Adipocyte (in vitro differentiated cells): Measurements from ENCODE around the gene NET1.
"Not testable (repeated sequence)": the region's sequence is repeated elsewhere in the genome, so short reads cannot be mapped to it uniquely, and the experiment has no call there.

Experiments
- DNase-seq: peaks from one replicate; pipeline ENCODE4 v3.0.0-alpha.2; 2015; ENCODE audit warnings: low read depth
- H3K27me3 ChIP-seq: replicated peaks from 2 replicates; pipeline ENCODE4 v1.7.0; 2013; ENCODE audit warnings: mild to moderate bottlenecking, low read length, moderate library complexity; ENCODE audit not compliant: control insufficient read depth, insufficient read depth
- H3K36me3 ChIP-seq: 2 replicates; pipeline ENCODE4 v1.7.0; 2013; ENCODE audit warnings: low read length, mild to moderate bottlenecking, moderate library complexity; ENCODE audit not compliant: control insufficient read depth, insufficient read depth, severe bottlenecking
- H3K4me1 ChIP-seq: 2 replicates; pipeline ENCODE4 v1.7.0; 2013; ENCODE audit warnings: mild to moderate bottlenecking, low read length, moderate library complexity; ENCODE audit not compliant: control insufficient read depth, insufficient read depth
- H3K4me3 ChIP-seq: 2 replicates; pipeline ENCODE4 v1.7.0; 2013; ENCODE audit warnings: mild to moderate bottlenecking, low read length, moderate library complexity
- H3K9ac ChIP-seq: 2 replicates; pipeline ENCODE4 v1.7.0; 2013; ENCODE audit warnings: mild to moderate bottlenecking, low read length, moderate library complexity
- H3K9me3 ChIP-seq: 2 replicates; pipeline ENCODE4 v1.7.0; 2013; ENCODE audit warnings: mild to moderate bottlenecking, low read length, moderate library complexity; ENCODE audit not compliant: control insufficient read depth

NET1 gene

DNA sequence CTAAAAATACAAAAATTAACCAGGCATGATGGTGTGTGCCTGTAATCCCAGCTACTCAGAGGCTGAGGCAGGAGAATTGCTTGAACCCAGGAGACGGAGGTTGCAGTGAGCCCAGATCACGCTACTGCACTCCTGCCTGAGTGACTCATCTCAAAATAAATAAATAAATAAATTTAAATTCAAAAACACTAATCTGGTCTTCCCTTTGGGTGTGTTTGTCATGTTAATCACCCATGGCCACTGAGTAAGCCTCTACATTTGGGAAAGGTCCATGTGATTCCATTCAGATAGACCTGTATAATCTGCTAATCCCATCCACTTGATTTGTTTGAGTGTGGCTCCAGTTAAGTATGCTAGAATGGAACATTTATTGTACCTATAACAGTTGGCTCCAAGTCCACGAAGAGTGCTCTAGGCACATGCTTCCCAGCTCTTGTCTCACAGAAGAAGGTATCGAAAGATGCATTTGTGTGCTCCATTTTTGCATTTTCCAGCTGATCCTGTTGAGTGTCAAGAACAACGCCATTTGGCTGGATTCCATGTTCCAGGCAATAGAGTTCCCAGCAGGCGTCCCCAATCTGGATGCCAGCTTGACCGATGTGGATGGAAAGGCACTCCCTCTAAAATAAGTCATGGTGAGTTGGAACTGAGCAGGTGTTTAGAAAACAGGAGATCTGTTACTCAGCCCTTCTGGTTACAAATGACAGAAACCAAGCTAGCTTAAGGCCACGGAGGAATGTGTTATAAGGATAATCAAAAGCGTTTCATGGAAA, 11.7 kb upstream of the NET1 start:
- no peaks in the 10 kb centered on the region for H3K27me3 ChIP-seq
- H3K9me3 ChIP-seq: no peaks in the 10 kb centered on the region
- H3K4me1 ChIP-seq: no peaks in the 10 kb centered on the region
- H3K36me3 ChIP-seq: no peaks in the 10 kb centered on the region
- DNase-seq: no peak
- no peak overlapping the region for H3K9ac ChIP-seq
- no peak overlapping the region for H3K4me3 ChIP-seq

- no peak for DNase-seq
- no peak overlapping the region for H3K9ac ChIP-seq
- H3K9me3 ChIP-seq: no peaks in the 10 kb centered on the region
- no peaks in the 10 kb centered on the region for H3K27me3 ChIP-seq
- H3K4me1 ChIP-seq: no peaks in the 10 kb centered on the region
- H3K4me3 ChIP-seq: no peak overlapping the region
- no peaks in the 10 kb centered on the region for H3K36me3 ChIP-seq
These were observed 9.6 kb upstream of the NET1 start for GRCh38 chr10:5402798-5403197.

DNA sequence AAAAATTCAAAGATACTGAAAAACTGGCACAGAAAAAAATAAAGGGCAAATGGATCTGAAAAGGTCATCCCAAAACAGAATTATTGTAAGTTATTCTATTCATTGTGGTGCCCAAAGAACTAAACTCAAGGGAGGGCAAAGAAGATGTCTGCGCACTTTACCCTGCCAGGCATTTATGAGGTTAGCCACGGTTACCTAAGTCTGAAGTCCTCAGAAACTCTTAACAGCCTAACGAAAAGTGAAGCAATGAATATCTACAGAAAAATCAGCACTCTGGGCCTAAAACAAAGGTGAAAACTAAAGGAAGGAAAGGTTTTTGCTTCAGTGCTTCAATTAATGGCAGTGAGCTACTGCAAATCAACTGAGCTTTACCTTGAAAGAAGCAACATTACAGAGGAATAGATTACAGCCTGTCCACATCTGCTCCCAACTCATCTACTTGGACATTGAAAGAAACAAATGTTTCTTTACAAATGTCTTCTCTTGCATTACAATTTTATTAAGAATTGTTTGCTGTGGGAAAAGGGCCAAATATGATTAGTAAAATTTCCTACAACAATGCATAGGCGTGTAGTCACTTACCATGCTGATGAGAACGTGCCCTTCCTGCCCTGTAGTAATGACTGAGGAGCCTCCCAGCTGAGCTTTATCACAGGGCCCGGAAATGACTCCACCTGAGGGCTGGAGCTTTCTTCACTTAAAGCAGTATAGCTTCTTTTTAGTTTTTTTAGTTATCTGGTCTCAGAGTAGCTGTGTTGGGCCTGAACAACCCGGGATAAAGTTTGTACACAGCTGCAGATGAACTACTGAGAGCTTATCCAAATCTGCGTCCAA, 7.9 kb upstream of the NET1 start, which contains the start of gene TUBAL3:
TSS of gene TUBAL3 (minus strand) at position 621 of the 834 bp plus-strand sequence. CDS start at position 585, 36 bp downstream.
- no peak within 1 kb of the TSS for H3K9ac ChIP-seq
- H3K4me3 ChIP-seq: no peak within 1 kb of the TSS
- H3K4me1 ChIP-seq: no peaks in the 10 kb centered on the region
- no peaks in the 10 kb centered on the region for H3K9me3 ChIP-seq
- no peaks in the 10 kb centered on the region for H3K27me3 ChIP-seq
- no peak for DNase-seq
- no peaks in the 10 kb centered on the region for H3K36me3 ChIP-seq

DNA sequence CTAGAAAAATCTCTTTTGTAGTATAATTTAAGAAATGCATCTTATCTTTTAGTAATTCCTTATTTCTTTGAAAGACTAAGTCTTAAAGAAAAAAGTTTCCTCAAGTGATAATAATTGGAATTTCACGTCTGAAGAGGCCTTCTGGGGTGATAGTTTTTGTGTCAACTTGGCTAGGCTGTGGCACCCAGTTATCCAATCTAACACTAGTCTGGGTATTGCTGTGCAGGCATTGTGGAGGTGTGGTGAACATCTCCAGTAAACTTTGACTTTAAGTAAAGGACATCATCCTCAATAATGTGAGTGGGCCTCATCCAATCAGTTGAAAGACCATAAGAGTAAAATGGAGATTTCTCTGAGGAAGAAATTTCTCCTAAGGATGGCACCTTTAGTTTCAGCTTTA, 5.4 kb upstream of the NET1 start:
- Histone ChIP-seq H3K9ac (no peak overlapping the region), H3K27me3 (no peaks in the 10 kb centered on the region), H3K36me3 (no peaks in the 10 kb centered on the region), H3K4me1 (peaks cover 3% of the 10 kb centered on the region), H3K4me3 (no peak overlapping the region), H3K9me3 (no peaks in the 10 kb centered on the region)
- DNase-seq: no peak

DNA sequence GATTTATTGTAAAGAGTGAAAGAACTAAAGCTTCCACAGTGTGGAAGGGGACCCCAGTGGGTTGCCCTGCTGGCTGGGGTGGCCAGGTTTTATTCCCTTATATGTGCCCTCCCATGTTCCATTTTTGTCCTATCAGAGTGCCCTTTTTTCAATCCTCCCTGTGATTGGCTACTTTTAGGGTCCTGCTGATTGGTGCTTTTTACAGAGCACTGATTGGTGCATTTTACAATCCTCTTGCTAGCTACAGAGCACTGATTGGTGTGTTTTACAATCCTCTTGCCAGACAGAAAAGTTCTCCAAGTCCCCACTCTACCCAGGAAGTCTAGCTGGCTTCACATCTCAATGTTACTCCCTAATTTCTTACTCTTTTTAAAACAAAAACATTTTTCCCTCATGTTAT, 1.6 kb upstream of the NET1 start:
- H3K9me3 ChIP-seq, H3K36me3 ChIP-seq, H3K4me3 ChIP-seq, H3K9ac ChIP-seq, DNase-seq, H3K27me3 ChIP-seq: not testable (repeated sequence)
- peaks cover 11% of the 10 kb centered on the region for H3K4me1 ChIP-seq

GRCh38 chr10:5411941-5412276, 448 bp upstream of the NET1 start:
- Histone ChIP-seq H3K9ac (peak overlapping the region; percentile 68), H3K4me3 (peak overlapping the region; percentile 80), H3K36me3 (no peaks in the 10 kb centered on the region), H3K9me3 (no peaks in the 10 kb centered on the region), H3K27me3 (no peaks in the 10 kb centered on the region), H3K4me1 (peaks cover 11% of the 10 kb centered on the region)
- DNase-seq: peak; percentile 25

DNA sequence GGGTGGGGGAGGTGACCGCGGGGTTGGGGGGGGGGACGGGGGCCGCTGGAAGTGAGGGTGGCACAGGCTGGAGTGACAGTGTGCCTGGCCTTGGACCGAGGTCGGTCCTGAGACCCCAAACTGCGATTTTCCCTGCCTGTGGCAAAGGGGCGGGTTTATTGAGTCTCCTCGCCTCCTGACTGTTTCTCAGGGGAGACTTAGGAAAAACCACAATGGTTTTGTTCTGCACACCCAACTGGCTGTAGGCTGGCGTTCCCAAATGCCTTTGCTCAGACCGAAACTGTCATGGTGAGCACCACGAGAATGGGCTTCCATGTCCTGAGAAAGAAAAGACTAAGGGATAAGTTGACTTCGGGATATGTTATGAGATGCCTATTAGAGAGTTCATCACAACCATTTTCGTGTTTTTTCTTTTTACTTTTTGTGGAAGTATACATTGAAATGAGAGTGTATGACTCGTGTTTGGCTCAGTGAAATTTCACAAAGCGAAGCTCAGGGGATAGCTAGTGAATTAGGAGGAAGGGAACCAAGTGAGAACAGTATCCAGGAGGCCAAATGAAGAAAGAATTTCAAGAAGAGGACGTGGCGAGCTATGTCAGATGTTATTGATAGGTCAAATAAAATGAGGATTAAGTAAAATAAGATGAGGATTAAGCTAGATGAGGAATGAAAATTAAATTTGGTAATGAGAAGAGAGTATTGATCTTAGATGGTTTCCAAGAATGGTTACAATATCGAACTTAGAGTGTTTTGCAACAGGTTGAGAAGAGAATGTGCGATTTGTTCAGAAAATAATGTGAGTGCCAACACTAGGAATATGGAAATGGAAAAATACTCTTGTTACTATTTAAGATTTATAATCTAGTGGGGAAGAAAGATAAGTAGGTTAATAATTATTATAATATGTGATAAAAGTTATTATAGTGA, 918 bp downstream of the NET1 start:
- H3K4me3 ChIP-seq: peak overlapping the region; percentile 80
- no peaks in the 10 kb centered on the region for H3K36me3 ChIP-seq
- H3K27me3 ChIP-seq: no peaks in the 10 kb centered on the region
- H3K9ac ChIP-seq: peak overlapping the region; percentile 54
- peaks cover 4% of the 10 kb centered on the region for H3K9me3 ChIP-seq
- peak; percentile 39 for DNase-seq
- peaks cover 11% of the 10 kb centered on the region for H3K4me1 ChIP-seq

DNA sequence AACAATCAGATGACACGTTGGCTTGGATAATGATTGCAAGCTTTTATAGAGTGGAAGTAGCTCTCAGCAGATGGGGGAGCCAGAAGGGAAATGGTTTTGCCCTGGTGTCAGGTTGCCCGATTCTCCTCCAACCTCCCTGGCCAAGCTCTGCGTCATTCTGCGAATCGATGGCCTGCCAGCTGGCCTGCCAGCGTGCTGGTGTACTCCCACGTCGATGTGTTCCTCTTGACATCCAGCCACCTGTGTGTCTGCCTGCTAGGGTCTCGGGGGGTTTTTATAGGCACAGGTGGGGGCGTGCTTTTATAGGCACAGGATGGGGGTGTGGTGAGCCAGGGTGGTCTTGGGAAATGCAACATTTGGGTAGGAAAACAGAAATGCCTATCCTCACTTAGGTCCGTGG, 4.6 kb downstream of the NET1 start:
- H3K4me3 ChIP-seq: no peak overlapping the region
- H3K9ac ChIP-seq: no peak overlapping the region
- no peak for DNase-seq

GRCh38 chr10:5418584-5418983, 6.2 kb downstream of the NET1 start:
- DNase-seq: no peak
- Histone ChIP-seq H3K4me3 (no peak overlapping the region), H3K9me3 (peaks cover 16% of the 10 kb centered on the region), H3K27me3 (no peaks in the 10 kb centered on the region), H3K4me1 (peaks cover 5% of the 10 kb centered on the region), H3K36me3 (no peaks in the 10 kb centered on the region), H3K9ac (no peak overlapping the region)

More for the DNA sequence above, 4.6 kb downstream of the NET1 start:
- no peaks in the 10 kb centered on the region for H3K27me3 ChIP-seq
- H3K4me1 ChIP-seq: peaks cover 8% of the 10 kb centered on the region
- H3K9me3 ChIP-seq: peaks cover 16% of the 10 kb centered on the region
- no peaks in the 10 kb centered on the region for H3K36me3 ChIP-seq

GRCh38 chr10:5419466-5420094, 7.2 kb downstream of the NET1 start:
- no peaks in the 10 kb centered on the region for H3K27me3 ChIP-seq
- H3K4me3 ChIP-seq: no peak overlapping the region
- H3K9ac ChIP-seq: no peak overlapping the region
- peaks cover 11% of the 10 kb centered on the region for H3K4me1 ChIP-seq
- no peak for DNase-seq
- H3K9me3 ChIP-seq: peaks cover 16% of the 10 kb centered on the region
- no peaks in the 10 kb centered on the region for H3K36me3 ChIP-seq
